Ovary (tissue), 3 donors: ENCODE measurements around the gene KCNMA1.

ENCODE experiments used
- CTCF ChIP-seq, 3 donors: fragments of 450-650 bp in 2 of 3; fragments of 200-600 bp in 1 of 3; IDR thresholded peaks; one replicate each; pipeline versions ENCODE4 v1.5.1 to v1.8.0; 2016 to 2022; ENCODE audit warnings: antibody characterized with exemption in 3 of 3, mild to moderate bottlenecking in 1 of 3
- EP300 ChIP-seq: sonication (generic); formaldehyde crosslinking; IDR thresholded peaks from one replicate; pipeline ENCODE4 v1.6.1; 2017; ENCODE audit warnings: antibody characterized with exemption
- donor health status: DM: no; HTN: no; CAD: no.

DNA sequence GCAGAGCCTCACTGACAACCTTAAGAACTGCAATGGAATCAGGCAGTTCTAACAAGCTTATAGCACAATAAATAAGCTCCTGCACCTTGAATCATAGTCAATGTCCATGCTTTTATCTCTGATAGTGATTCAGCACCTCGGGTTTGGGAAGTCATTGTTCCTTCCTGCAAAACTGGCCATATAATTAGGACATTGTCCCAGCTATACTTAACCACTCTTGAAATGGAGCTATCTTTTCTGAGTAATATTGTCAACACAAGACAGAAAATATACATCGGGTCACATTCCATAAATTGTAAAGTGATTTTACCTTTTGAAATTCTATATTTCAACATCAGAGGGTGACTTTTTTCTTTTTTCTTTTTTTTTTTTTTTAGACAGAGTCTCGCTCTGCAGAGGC, 682.8 kb downstream of the KCNMA1 start:
- TF ChIP-seq CTCF (IDR thresholded peaks at IDR 0.05) (no peak), EP300 (no peak)
